Stimulated activated naive CD8-positive, alpha-beta T cell treated with anti-CD3 and anti-CD28 coated beads, Interleukin-15, amount 100 ng/mL, for 72 hours (primary cell): Measurements from ENCODE around the gene MROH7.

Source experiments
- ATAC-seq: fragments of 150-1000 bp; cut with Tn5 transposase; 2 replicates; pipeline ENCODE4 v1.10.0; 2021; ENCODE audit warnings: mild to moderate bottlenecking, moderate library complexity
- DNase-seq, 2 donors: peaks; one replicate each; pipeline ENCODE4 v3.0.0; 2021 to 2022
- H3K27ac Mint-ChIP-seq, 2 donors: one replicate each; pipeline ENCODE4 v1.8.0; 2022; ENCODE audit warnings: mild to moderate bottlenecking in 2 of 2, mixed read lengths in 2 of 2, moderate library complexity in 2 of 2
- H3K27me3 Mint-ChIP-seq: one replicate; pipeline ENCODE4 v1.8.0; 2022; ENCODE audit warnings: mixed read lengths
- H3K4me1 Mint-ChIP-seq: one replicate; pipeline ENCODE4 v1.8.0; 2022; ENCODE audit warnings: mild to moderate bottlenecking, mixed read lengths
- H3K4me3 Mint-ChIP-seq, 2 donors: one replicate each; pipeline ENCODE4 v1.8.0; 2022; ENCODE audit warnings: mild to moderate bottlenecking in 2 of 2, mixed read lengths in 2 of 2, moderate library complexity in 1 of 2
- H3K9me3 Mint-ChIP-seq, 2 donors: one replicate each; pipeline ENCODE4 v1.8.0; 2022; ENCODE audit warnings: mixed read lengths in 2 of 2

Gene MROH7

DNA sequence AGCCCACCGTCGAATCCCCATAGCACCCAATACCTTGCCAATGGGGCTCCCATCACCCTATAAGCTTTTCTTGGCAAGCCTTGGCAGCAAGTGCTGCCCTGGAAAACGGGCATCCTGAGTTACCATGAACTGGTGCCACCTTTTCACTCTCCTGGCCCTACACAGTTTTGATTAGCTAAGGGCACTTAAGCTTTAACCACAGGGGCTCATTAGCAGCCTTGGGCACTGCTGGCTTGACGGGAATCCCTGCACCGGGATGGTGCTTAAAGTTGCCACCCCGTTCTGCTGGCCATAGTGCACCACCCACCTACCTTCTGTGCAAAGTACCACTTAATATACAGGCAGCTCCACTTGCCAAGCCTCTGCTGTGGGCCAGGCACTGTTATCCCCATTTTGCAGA lies 109.0 kb downstream of the MROH7 start:
- Mint-ChIP-seq H3K9me3 (no peaks in the 10 kb centered on the region), H3K27me3 (no peaks in the 10 kb centered on the region), H3K4me3 (no peak overlapping the region), H3K27ac (no peak overlapping the region), H3K4me1 (no peaks in the 10 kb centered on the region)
- ATAC-seq (no peak), DNase-seq (no peak)

DNA sequence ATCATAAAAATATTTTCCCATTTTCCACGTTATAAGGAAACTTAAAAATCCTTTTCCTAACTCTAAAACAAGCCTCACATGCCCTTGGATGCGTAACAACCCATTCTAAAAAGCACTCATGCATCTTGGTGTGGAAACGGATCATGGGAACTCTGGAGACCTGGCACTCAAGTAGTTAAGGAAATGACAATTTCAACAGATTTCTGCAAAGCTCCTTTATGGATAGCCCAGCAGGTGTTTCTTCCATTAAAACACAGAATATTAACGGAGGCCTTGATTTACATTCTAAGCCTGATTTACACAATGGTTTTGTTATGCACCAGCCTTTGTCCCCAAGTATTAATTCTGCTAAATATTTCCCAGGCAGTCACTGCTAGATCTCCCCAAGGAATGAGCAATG lies 109.8 kb downstream of the MROH7 start:
- H3K4me1 Mint-ChIP-seq: no peaks in the 10 kb centered on the region
- H3K4me3 Mint-ChIP-seq: no peak overlapping the region
- H3K27ac Mint-ChIP-seq: no peak overlapping the region
- ATAC-seq (no peak), DNase-seq (no peak)
- H3K9me3 Mint-ChIP-seq: no peaks in the 10 kb centered on the region
- no peaks in the 10 kb centered on the region for H3K27me3 Mint-ChIP-seq

DNA sequence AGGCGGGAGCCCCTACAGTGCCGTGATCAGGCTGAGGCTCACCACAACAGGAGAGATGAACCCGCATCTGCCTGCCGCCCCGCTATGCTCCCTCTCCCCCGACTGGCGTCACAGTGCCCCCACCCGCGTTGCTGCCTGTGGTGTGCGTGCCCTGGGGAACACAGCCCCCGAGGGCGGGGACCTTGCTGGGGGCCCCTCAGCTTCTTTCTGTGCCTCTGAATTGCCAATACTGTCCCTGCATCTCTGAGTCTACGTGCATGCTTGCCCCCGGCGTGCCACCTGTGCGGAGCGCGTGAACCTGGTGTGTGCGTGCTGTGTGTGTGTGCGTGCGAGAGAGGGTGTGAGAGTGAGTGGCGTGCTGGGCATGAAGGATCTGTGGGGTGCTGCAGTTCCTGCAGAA lies 112.5 kb downstream of the MROH7 start:
- no peaks in the 10 kb centered on the region for H3K9me3 Mint-ChIP-seq
- H3K4me1 Mint-ChIP-seq: no peaks in the 10 kb centered on the region
- no peaks in the 10 kb centered on the region for H3K27me3 Mint-ChIP-seq
- ATAC-seq (peak; percentile 24), DNase-seq (no peak)
- no peak overlapping the region for H3K27ac Mint-ChIP-seq
- no peak overlapping the region for H3K4me3 Mint-ChIP-seq

DNA sequence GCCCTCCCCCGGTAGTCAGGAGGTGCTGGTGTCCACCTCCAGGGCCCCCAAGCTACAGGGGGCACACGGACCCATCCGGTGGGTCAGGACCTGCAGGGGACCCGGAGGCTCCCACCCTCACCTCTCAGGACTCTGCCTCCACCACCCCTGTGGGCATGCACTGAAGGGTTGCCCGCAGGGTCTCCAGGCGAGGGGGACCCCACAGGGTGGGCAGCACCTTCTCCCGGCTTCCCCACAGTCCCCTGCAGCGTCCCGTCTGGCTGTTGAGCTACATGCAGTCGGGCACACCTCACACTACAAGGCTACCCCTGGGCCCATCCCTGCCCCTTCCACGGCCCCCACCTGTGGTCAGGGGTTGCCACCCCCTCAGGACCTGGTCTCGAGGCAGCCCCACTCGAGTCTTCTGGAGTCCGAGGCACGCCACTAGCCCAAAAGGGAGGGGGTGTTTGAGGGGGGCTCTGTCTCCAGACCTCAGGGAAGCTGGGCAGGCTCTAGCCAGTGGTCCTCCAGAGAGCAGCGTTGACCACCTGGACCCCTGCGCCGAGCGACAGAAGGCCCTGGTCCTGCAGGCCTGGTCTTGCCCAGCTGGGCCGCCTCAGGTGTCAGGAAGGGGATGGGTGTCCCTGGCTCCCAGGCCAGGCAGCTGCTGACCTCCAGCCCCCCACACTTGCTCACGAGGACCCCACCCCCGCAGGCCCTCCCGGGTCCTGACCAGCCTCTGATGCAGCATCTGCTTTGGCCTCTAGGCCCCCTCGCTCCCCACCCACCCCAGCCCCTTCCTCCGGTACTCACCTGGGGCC lies 113.1 kb downstream of the MROH7 start:
- Mint-ChIP-seq H3K4me3 (no peak overlapping the region), H3K4me1 (no peaks in the 10 kb centered on the region), H3K27me3 (no peaks in the 10 kb centered on the region), H3K9me3 (no peaks in the 10 kb centered on the region), H3K27ac (no peak overlapping the region)
- no peak for DNase-seq
- ATAC-seq: peak; percentile 47

DNA sequence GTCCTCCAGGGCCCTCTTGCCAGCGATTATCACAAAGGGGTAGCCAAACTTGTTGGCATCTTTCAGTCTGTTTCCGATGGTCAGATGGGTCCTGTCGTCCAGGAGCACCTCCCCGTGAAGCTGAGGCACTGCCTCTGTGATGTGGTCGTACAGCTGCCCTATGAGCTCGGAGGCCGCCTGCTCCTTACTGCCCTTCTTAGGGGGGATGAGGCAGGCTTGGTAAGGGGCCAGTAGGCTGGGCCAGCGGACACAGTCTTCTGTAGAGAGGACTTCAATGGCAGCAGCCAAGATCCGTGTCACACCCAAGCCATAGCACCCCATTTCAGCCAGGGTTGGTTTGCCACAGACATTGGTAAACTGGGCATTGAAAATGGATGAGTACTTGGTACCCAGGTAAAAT lies 116.2 kb downstream of the MROH7 start:
- no peaks in the 10 kb centered on the region for H3K9me3 Mint-ChIP-seq
- no peak overlapping the region for H3K27ac Mint-ChIP-seq

DNA sequence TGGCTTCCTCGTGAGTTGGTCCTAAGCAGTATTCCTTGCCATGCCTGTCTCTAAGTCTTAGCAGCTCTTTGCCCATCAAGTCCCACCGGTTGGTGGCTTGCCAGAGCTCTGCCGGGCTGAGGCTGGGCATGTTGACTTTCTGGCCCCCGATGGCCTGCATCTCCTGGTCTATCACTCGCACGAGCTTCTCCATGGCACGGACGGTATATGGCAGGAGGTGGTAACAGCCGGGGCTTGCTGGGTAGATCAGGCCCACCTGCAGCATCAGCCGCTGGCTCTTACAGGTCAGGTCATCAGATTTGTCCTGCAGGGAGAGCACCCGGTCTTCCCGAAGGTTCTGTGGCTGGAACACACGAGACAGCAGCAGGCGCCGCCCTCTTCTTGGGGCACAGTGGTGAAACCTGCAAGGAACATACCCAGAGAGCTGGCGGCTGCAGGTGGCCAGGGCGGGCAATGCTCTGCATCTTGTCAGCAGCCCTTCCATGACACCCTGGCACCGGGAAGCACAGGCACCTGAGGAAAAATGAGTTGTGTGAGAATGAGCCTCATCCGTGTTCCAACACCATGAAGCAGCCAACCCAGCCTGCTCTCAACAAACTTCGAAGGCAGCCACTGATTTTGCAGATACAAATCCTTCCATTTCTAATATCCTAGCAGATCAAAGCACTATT lies 117.2 kb downstream of the MROH7 start:
- Mint-ChIP-seq H3K9me3 (no peaks in the 10 kb centered on the region), H3K4me1 (peaks cover 27% of the 10 kb centered on the region), H3K27me3 (no peaks in the 10 kb centered on the region), H3K27ac (no peak overlapping the region), H3K4me3 (no peak overlapping the region)
- DNase-seq (no peak), ATAC-seq (no peak)

More for the DNA sequence above, 116.2 kb downstream of the MROH7 start:
- no peak for DNase-seq
- no peak for ATAC-seq
- Mint-ChIP-seq H3K4me3 (no peak overlapping the region), H3K4me1 (peaks cover 20% of the 10 kb centered on the region), H3K27me3 (no peaks in the 10 kb centered on the region)
